H1 (cell line): ENCODE results near the gene FOXL2.

Experiments
- ATF2 ChIP-seq: IDR thresholded peaks from 2 replicates; pipeline ENCODE4 v1.6.1; 2012; ENCODE audit warnings: low read length, inconsistent platforms
- CEBPB ChIP-seq: IDR thresholded peaks from 2 replicates; pipeline ENCODE4 v1.6.1; 2012; ENCODE audit warnings: low read depth, low read length
- CTCF ChIP-seq, 3 experiments: IDR thresholded peaks; 1 replicate in 2 of 3; 2 replicates in 1 of 3; pipeline versions ENCODE4 v1.5.1 to v1.6.1; 2011; ENCODE audit warnings: low read length in 3 of 3, mild to moderate bottlenecking in 3 of 3, inconsistent platforms in 2 of 3, low read depth in 1 of 3, moderate library complexity in 1 of 3; ENCODE audit not compliant: insufficient read depth in 1 of 3; ENCODE audit errors: control extremely low read depth in 1 of 3
- E2F6 ChIP-seq: IDR thresholded peaks from 2 replicates; pipeline ENCODE4 v1.6.1; 2012; ENCODE audit warnings: inconsistent platforms
- EZH2 ChIP-seq: fragments of 200-600 bp; sonication (generic); IDR thresholded peaks from 2 replicates; pipeline ENCODE4 v1.7.1; 2012; ENCODE audit warnings: low read depth, mild to moderate bottlenecking, moderate library complexity, low read length, inconsistent platforms; ENCODE audit not compliant: severe bottlenecking
- HDAC6 ChIP-seq: IDR thresholded peaks from one replicate; pipeline ENCODE4 v1.7.1; 2012; ENCODE audit warnings: low read depth, mild to moderate bottlenecking, inconsistent platforms, low read length, moderate library complexity
- KDM1A ChIP-seq: fragments of 200-600, 300-600 bp; sonication (generic); IDR thresholded peaks from 2 replicates; pipeline ENCODE4 v1.7.1; 2016; ENCODE audit warnings: mild to moderate bottlenecking, low read length, borderline replicate concordance
- POLR2A ChIP-seq, 2 experiments: IDR thresholded peaks; 1 replicate in 1 of 2; 2 replicates in 1 of 2; pipeline ENCODE4 v1.6.1; 2011; ENCODE audit warnings: low read depth in 2 of 2, low read length in 2 of 2, mild to moderate bottlenecking in 2 of 2; ENCODE audit errors: control extremely low read depth in 1 of 2
- POLR2AphosphoS5 ChIP-seq: IDR thresholded peaks from 2 replicates; pipeline ENCODE4 v1.6.1; 2011; ENCODE audit warnings: low read depth, low read length
- RAD21 ChIP-seq, 2 experiments: IDR thresholded peaks in 1 of 2; conservative IDR thresholded peaks in 1 of 2; 2 replicates each; pipeline ENCODE4 v1.6.1; 2011; ENCODE audit warnings: low read depth in 2 of 2, low read length in 2 of 2, improper control_type of control experiment in 1 of 2, inconsistent platforms in 1 of 2, mild to moderate bottlenecking in 1 of 2, moderate library complexity in 1 of 2
- SIRT6 ChIP-seq: IDR thresholded peaks from one replicate; pipeline ENCODE4 v1.7.1; 2012; ENCODE audit warnings: low read length, inconsistent platforms
- TAF1 ChIP-seq: IDR thresholded peaks from 2 replicates; pipeline ENCODE4 v1.6.1; 2011; ENCODE audit warnings: mild to moderate bottlenecking, low read depth, low read length
- TCF12 ChIP-seq: IDR thresholded peaks from 2 replicates; pipeline ENCODE4 v1.6.1; 2011; ENCODE audit warnings: low read depth, mild to moderate bottlenecking, low read length
- YY1 ChIP-seq: IDR thresholded peaks from 2 replicates; pipeline ENCODE4 v1.6.1; 2011; ENCODE audit warnings: low read depth, mild to moderate bottlenecking, low read length

- TF ChIP-seq POLR2A (IDR thresholded peaks at IDR 0.05; ENCODE audit: control extremely low read depth in 1 of 2, low read depth in 2 of 2, low read length in 2 of 2) (no peak), EZH2 (no peak), TCF12 (no peak), KDM1A (no peak), TAF1 (no peak), CTCF (IDR thresholded peaks at IDR 0.05; ENCODE audit: control extremely low read depth in 1 of 3, insufficient read depth in 1 of 3, low read depth in 1 of 3, low read length in 3 of 3) (no peak), YY1 (no peak), RAD21 (IDR thresholded peaks at IDR 0.05 in 1 of 2, conservative IDR thresholded peaks at IDR 0.05 in 1 of 2; ENCODE audit: low read depth in 2 of 2, low read length in 2 of 2) (no peak), ATF2 (no peak), HDAC6 (no peak), CEBPB (no peak), POLR2AphosphoS5 (no peak), E2F6 (no peak), SIRT6 (no peak)
Observed at GRCh38 chr3:138974462-138974861, 27.5 kb upstream of the FOXL2 start.
